Hepatic stellate cell (primary cell): Measurements from ENCODE around the gene ZDHHC1.
"Not testable (repeated sequence)": the region's sequence is repeated elsewhere in the genome, so short reads cannot be mapped to it uniquely, and the experiment has no call there.

Source experiments
- DNase-seq: peaks from one replicate; pipeline ENCODE4 v3.0.0; 2011; ENCODE audit warnings: low spot score

The ZDHHC1 gene

DNA sequence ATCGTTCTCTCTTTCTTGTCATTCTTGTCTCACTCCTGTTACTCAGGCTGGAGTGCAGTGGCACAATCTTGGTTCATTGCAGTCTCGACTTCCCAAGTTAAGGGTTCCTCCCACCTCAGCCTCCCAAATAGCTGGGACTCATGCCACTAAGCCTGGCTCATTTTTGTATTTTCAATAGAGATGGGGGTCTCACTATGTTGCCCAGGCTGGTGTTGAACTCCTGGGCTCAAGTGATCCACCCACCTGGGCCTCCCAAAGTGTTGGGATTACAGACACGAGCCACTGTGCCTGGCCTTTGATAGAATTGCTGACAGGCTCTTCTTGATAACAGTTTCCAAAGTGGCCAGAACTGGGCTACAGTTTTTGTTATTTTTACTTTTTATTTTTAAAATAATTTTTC, 55.2 kb downstream of the ZDHHC1 start:
- DNase-seq = no peak

DNA sequence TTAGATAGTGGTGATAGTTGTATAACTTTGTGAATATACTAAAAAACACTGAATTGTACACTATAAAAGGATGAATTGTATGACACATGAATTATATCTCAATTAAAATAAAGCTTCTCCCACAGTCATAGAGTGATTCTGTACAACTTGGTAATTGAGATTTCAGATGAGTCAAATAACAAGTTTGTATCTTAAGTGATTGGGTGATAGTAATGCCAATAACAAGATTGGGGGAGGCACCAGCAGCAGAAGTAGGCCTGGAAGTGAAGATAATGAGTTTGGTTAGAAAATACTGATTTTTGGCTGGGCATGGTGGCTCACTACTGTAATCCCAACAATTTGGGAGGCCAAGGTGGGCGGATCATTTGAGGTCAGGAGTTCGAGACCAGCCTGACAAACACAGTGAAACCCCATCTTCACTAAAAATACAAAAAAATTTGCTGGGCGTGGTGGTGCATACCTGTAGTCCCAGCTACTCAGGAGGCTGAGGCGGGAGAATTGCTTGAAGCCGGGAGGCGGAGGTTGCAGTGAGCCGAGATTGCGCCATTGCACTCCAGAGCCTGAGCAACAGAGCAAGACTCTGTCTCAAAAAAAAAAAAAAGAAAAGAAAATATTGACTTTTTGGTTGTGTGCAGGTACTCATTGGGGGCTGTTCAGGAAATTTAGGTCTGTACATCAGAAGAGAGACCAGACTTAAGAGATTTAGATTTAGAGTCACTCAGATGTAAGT, 56.6 kb downstream of the ZDHHC1 start:
- DNase-seq = not testable (repeated sequence)

DNA sequence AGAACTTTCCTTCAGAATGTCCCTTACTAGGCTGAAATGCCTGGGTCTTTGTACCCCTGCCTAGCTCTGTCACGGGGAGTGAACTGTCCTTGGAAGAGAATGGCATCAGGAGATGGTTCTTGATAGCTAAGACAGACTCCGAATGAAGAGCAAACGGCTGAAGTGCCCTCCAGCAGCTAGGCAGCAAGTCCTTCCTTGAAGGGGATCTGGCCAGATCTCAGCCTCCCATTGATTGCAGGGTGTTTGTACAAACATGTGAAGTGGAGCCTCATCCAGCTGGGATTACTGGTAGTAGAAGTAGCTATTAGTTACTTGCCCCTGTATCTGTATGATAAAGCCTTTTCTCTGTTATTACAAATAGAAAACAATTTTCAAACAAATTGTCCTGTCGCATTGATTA, 58.7 kb downstream of the ZDHHC1 start:
- no peak for DNase-seq

DNA sequence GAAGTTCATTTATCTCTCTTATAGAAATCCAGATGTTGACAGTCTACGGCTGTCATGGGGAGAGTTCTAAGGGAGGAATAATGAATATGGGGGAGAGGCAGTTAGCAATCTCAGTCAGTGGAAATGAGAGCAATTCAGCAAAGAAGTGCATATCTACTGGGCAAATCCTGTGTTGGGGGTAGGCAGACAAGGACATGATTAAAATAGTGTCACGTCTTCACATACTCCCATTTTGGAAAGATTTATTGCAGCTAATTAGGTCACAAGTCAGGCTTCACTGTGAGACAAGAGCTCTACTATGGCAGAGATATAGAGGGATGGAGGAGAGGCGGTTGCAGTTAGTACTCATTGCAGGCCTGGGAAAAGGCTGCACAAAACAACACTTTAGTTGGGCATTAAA, 59.9 kb downstream of the ZDHHC1 start:
- DNase-seq = no peak

DNA sequence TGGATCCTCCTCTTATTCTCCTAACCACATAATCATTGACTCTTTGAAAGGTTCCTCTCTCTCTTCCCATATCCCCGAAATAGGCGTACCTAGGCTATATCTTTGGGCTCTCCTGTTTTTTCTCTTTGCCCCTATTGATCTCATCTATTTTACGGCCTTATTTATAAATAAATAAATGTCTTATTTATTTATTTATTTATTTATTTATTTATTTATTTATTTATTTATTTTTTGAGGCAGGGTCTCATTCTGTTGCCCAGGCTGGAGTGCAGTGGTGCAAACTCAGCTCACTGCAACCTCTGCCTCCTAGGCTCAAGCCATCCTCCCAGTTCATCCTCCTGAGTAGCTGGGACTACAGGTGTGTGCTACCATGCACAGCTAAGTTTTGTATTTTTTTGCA, 63.8 kb downstream of the ZDHHC1 start:
- not testable (repeated sequence) for DNase-seq

DNA sequence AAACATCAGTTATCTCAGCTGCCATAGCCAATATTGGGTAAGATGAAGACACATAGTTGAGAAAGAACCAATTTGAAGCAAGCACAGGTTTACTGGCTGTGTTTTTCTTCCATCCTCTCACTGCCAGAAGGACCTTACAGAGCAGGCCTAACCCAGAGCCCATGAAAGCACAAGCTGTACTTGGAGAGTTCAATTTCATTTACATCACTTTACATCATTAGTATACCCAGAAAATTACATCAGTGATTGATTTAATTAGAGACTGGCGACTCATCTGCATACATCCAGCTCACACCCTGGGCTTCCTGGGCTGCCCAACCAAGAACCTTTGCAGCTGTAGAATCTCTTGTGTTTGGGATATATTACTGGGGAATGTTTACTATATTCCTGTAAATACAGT, 66.0 kb downstream of the ZDHHC1 start:
- no peak for DNase-seq

DNA sequence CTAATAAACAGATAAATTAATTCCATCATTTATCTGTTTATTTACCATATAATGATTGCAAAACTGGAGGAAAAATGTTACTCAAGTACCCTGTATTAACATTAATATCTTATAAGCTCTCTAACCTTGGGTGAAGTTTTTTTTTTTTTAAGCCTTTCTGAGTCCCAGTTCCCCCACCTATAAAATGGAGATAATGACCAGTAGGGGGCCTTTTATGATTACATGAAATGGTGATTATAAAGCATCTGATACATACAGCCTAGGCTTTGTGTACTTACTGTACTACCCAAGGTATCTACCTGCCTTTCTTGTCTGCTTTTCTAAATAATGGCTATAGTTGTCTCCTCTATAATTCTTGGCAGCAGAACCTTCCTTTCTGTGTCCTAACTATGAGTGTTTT, 67.1 kb downstream of the ZDHHC1 start:
- no peak for DNase-seq

DNA sequence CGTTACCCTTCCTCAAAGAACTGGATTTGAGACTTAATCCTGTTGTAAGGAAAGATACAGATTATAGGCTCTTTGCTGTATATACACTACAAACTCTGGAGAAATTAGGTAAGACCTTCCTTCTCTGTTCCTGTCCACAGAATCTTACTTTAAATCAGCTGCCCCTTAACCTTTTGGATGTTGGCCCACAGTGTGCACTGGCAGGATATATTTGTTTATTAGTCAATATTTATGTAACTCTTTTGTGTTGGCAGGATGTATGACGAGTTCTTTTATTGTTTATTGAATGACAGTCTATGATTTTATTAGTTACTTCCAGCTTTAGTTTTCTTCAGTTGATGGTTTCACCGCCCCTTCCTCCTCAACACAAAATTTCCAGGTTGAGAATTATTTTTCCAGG, 69.9 kb downstream of the ZDHHC1 start:
- no peak for DNase-seq

DNA sequence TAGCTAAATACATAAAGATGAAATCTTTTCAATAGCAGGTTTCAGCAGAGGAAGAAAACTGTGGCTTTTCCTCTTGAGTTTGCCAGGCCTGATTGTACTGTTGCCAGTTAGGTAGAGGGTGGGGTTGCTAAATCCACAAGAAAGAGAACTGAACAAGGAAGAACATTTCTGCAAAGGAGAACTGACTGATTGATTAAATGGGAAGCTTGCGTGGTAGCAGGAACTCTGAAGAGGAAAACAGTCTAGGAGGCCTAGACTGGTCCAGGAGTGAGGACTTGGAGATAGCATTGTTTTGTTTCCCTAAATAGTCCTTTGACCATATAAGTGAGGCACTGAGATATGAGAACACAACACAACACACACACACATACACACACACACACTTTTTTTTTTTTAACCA, 70.9 kb downstream of the ZDHHC1 start:
- DNase-seq = no peak
